HG03095 (cell line): ENCODE data around the gene GJA5.

ENCODE experiments used
- ATAC-seq: cut with Tn5 transposase; IDR thresholded peaks from one replicate; pipeline ENCODE4 v1.9.1; 2021; ENCODE audit warnings: moderate library complexity; ENCODE audit not compliant: unreplicated experiment

The GJA5 gene

DNA sequence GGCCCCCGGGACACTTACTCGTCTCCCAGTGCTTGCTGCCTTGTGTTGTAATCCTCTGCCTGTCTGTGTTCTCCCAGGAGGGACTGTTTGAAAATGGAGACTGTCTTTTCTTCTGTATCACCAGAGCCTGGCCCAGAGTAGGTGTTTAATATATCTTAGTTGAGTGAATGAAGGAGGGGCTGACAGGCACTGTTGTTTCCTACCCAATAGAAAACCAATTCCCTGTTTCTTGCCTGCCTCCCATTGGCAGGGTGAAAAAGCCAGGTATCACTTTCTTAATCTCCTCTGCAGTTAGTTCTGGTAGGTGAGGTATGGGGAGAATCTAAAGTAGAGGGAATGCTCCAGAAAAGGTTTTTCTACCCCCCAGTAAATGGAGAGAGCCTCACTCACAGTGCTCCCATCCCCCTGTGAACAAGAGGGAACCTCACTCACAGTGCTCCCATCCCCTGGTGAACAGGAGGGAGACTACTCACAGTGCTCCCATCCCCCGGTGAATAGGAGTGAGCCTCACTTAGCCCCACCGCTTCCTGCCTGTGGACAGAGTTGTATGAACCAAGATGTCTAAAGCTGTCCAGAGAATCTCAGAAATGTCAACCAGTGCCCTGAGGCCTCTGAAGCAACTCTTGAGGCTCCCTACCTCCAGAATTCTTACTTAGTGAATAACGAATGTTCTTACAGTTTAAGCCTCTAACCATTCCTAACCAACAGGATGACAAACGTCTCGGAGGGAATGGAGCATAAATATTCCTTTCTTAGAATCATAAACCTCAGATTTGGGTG is at the start of gene GJA5:
Gene GJA5, minus strand, starts transcription at position 122 of the 780 bp plus-strand sequence. CDS start 1,364 bp downstream, outside the sequence.
- ATAC-seq, result no peak

DNA sequence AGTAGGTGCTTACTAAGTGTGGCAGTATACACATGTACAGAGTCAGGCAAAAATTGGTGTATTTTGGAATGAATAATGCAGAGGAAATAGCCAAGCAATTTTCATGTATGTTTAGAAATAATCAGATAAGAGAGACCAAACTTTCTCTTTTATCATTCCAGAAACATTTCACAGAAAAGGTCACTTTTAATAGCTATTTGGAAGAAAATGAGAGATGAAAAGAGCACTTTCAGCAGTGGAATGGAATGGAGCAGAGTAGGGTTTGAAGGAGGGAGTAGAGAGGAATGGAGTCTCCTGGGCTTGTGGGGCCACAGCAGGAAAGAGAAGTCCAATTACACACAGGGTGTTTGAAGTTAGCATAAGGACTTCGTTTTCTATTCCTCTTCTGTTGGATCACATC is 48.8 kb upstream of the GJA5 start:
- no peak for ATAC-seq

DNA sequence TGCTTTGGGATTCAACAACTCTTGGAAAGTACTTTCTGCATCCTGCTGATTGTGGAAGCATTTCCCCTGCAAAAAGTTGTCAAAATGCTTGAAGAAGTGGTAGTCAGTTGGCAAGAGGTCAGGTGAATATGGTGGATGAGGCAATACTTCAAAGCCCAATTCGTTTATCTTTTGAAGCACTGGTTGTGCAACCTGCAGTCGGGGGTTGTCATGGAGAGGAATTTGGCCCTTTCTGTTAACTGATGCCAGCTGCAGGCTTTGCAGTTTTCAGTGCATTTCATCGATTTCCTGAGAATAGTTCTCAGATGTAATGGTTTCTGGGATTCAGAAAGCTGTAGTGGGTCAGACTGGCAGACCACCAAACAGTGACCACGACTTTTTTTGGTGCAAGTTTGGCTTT is 47.6 kb upstream of the GJA5 start:
- ATAC-seq, result no peak

GRCh38 chr1:147807405-147807804 is 47.0 kb upstream of the GJA5 start:
- no peak for ATAC-seq

DNA sequence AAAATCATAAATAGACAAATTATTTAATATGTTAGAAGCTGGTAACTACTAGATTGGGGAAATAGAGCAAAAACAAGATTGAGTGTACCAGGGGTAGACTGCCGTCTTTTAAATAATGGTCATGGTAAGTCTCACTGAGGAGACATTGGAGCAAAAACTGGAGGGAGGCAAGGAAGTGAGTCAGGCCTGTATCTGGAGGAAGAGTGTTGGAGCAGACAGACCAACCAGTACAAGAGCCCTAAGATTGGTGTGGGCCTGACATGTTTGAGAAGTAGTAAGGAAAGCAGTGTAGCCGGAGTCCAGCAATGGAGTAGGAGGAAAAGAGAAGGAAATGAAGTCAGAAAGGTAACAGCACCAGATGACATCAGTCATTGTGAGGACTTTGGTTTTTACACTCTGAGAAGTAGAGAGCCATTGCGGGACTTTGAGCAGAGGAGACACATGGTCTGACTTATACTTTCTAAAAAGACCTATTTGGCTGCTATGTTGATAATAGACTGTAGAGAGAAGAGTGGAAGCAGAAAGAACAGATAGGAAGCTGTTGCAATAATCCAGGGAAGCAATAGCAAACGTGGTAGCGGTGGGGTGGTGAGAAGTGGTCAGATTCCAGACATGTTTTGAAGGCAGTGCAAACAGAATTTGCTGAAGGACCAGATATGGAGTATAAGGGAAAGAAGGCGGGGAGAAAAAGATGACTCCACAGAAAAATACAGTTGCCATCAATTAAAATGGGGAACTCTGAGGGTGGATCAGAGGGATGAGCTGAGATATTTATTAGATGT is 44.7 kb upstream of the GJA5 start:
- ATAC-seq, result no peak

DNA sequence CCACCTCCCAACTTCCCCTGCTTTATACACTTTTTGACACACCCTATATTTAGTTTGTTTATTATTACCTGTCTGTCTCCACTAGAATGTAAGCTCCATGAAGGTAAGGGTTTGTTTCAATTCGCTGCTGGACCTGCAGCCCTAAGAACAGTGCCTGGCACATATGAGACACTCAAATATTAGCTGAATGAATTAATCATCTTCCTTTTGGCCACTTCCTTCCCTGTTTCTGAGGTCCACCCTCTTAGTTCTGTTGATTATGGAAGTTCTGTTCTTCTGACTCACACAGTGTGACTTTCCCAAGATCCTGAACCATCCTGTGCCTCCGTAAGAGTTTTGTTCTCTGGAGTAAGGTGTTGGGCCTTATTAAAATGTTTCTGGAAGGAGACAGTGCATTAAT is 40.4 kb upstream of the GJA5 start:
- no peak for ATAC-seq

- ATAC-seq, result no peak
Measured at GRCh38 chr1:147798731-147799130, 38.3 kb upstream of the GJA5 start.

- ATAC-seq, result no peak
Measured at GRCh38 chr1:147794570-147794969, 34.2 kb upstream of the GJA5 start.

GRCh38 chr1:147791876-147792275 is 31.5 kb upstream of the GJA5 start:
- ATAC-seq, result no peak

DNA sequence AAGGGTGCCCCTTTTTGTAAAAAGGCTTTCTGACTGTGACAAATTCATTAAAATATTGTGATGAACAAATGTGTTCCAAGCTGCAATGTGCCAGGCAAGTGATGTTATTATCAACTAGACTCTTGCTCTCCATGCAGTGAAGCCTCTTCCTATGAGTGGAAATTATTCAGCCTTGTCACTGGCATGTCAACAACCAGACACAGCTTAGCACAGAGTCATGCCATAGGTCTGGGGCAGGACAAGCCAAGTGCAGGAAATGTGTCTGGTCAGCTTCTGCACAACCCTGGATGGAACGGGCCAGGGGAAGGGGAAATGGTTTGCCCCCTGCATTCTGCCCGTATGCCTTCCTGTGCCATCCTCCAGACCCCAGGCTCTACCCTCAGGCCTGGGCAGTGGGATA is 27.4 kb upstream of the GJA5 start:
- no peak for ATAC-seq

GRCh38 chr1:147786536-147786935 is 26.1 kb upstream of the GJA5 start:
- no peak for ATAC-seq

DNA sequence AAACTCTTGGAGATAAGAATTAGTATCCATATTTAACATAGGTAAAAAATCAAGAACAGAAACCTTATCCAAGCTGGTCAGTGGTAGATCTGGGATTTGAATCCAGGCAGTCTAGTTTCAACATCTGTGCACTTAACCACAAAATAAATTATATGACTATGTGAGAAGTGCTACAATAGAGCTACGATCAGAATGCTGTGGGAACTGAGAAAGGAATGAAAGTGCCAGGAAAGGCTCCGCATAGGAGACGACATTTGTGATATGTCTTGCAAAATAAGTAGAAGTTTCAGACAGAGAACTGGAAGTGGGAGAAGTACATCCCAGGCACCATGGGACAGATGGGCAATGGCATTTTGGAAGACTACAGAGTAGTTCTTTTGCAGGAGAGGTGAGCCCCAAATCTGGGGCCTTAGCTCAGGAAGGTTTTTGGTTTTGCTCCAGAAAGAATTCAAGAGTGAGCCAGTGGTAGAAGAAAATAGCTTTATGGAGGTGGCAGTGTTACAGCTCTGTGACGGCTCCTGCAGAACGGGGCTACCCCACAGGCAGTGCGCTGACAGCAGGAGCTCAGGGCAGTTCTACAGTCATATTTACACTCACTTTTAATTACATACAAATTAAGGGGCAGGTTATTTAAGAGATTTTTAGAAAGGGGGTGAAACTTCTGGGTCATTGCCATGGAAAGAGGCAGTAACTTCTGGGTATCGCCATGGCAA is 25.5 kb upstream of the GJA5 start:
- no peak for ATAC-seq

- no peak for ATAC-seq
Measured at GRCh38 chr1:147784941-147785340, 24.5 kb upstream of the GJA5 start.

DNA sequence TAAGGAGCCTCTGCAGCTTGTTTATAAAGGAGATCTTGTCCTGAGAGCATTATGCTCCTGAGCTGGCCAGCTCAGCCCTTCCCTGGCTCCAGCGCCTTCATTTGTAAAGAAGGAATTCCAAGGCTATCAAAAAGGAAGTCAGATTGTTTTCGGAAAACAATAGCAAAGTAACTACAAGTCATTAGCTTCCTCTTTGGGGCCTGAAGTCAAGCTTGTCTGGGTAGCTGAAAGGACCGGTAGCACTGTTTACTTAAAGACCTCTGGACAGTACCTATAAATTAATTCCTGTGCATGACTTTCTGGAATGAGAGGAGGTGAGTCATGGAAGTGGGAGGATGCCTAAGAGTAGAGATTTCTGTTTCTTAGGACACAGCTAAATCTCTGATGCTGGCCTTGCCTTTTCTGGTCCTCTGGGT is 20.7 kb upstream of the GJA5 start:
- no peak for ATAC-seq

DNA sequence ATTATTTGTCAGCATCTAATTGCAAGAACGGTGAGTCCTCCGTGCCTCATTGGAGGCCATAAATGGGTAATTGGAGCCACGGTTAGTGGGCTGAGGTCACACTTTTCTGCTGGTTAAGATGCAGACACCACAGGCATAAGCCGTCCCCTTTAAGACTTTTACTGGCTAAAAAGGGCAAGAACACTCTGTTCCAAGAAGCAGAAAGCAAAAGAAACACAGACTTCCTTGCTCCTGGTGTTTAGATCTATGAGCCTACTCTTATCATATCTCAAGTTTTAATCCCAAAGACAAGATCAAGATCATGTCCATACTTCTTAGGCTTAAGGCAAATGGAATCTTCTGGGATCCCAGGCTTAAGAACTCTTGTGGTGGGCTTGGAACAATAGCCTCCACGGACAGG is 17.3 kb upstream of the GJA5 start:
- no peak for ATAC-seq

- ATAC-seq, result no peak
Measured at GRCh38 chr1:147773215-147773715, 12.9 kb upstream of the GJA5 start.

GRCh38 chr1:147772570-147772969 is 12.2 kb upstream of the GJA5 start:
- no peak for ATAC-seq

GRCh38 chr1:147771226-147772125 is 11.1 kb upstream of the GJA5 start:
- no peak for ATAC-seq

GRCh38 chr1:147769106-147769505 is 8.7 kb upstream of the GJA5 start:
- ATAC-seq, result no peak

DNA sequence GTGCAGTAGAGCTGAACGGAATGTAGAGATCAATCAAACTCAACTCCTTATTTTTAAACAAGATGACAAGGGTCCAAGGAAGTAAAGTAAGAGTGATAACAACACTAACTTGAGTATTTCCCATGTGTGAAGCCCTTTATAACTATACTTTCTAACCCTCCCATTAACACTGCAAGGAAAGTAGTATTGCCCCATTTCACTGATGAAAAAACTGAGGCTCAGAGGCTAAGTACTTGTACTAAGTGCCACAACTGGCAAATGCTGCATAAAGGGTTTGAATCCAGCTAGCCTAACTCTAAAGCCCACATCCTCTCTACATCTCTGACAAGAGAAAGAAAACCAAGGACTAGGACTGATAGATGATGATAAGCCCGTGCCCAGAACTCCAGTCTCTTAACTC is 8.2 kb upstream of the GJA5 start:
- no peak for ATAC-seq
